ENCODE results near the gene STX12. TPM values are rescaled to one million over a fixed set of nuclear protein-coding genes. Genes with fewer than 3 reads are reported as not detected.

The STX12 gene
- total and polyA plus RNA-seq, 2 experiments from 2014 or later = 56.6 to 86.7 TPM

GRCh38 chr1:27726173-27727044 lies 46.6 kb upstream of the STX12 start:
- Histone ChIP-seq H4K20me1 (ENCODE audit: insufficient read depth) (no peaks in the 10 kb centered on the region), H3K36me3 (ENCODE audit: low read depth) (peaks cover 6% of the 10 kb centered on the region; the same call in 1 of the 2 replicates), H2AFZ (peak overlapping the region; percentile 85), H3K27me3 (replicated peaks; ENCODE audit: insufficient read depth) (no peaks in the 10 kb centered on the region), H3K27ac (peak overlapping the region; percentile 73), H3K79me2 (ENCODE audit: insufficient read depth) (peaks cover 13% of the 10 kb centered on the region), H3K9me3 (ENCODE audit: low read depth) (no peaks in the 10 kb centered on the region), H3K4me3 (peak overlapping the region; percentile 85), H3K4me1 (ENCODE audit: insufficient read depth) (peaks cover 9% of the 10 kb centered on the region; the same call in 1 of the 2 replicates), H3K9ac (peak overlapping the region; percentile 86), H3F3A (ENCODE audit: insufficient read depth) (peaks cover 11% of the 10 kb centered on the region; the same call in 1 of the 2 replicates), H3K9me2 (ENCODE audit: insufficient read depth) (no peaks in the 10 kb centered on the region), H3K4me2 (ENCODE audit: unreplicated experiment) (peak overlapping the region; percentile 91)
- no peak for TF ChIP-seq EZH2phosphoT487 (IDR thresholded peaks at IDR 0.05; ENCODE audit: insufficient read depth, low read depth)
- TF ChIP-seq EZH2 (IDR thresholded peaks at IDR 0.05; ENCODE audit: insufficient read depth, poor library complexity, severe bottlenecking) = no peak
- in situ Hi-C loops (cut with MboI) = no loop called here
- DNase-seq = peak; percentile 66
- 1 to 2% methylated on average over 21 to 33 of the region's 46 CpGs for WGBS, 2 experiments (ENCODE audit: low coverage in 1 of 2, low lambda C conversion rate in 2 of 2, missing lambda C conversion rate in 2 of 2)

DNA sequence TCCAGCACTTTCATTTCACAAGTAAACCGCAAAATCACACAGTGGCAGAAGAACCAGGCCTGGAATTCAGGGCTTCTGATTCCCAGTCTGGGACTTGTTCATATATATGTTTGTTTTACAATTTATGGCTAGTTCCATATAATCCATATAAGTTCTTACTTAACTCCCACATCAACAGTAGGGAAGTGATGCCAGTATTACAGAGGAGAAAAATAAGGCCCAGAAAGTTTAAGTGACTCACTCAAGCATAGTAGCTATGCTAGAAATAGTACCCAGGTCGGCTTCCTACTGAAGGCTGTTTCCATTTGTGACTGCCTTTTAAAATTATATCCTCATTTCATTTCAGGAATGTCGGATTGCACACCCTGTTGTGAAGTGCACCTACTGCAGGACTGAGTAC lies 45.9 kb upstream of the STX12 start:
- TF ChIP-seq EZH2phosphoT487 (IDR thresholded peaks at IDR 0.05; ENCODE audit: insufficient read depth, low read depth) (no peak), EZH2 (IDR thresholded peaks at IDR 0.05; ENCODE audit: insufficient read depth, poor library complexity, severe bottlenecking) (no peak)
- in situ Hi-C loops (cut with MboI) = no loop called here
- WGBS, 2 experiments (ENCODE audit: low coverage in 1 of 2, low lambda C conversion rate in 2 of 2, missing lambda C conversion rate in 2 of 2) = 57 to 66% methylated on average over 3 of the region's 3 CpGs

DNA sequence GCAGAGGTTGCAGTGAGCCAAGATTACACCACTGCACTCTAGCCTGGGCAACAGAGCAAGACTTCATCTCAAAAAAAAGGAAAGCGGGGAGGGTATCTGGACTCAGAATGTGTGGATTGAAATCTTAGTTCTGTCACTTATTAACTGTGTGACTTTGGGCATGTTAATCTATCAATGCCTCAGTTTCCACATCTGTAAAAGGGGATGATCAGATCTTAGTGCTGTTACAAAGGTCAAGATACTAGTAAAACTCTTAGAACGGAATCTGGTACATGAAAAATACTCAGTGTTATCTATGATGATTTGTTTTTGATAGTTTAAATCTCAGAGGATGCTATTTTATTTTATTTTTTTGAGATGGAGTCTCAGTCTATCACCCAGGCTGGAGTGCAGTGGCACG lies 36.8 kb upstream of the STX12 start:
- H3K9ac ChIP-seq = no peak overlapping the region
- H3K79me2 ChIP-seq (ENCODE audit: insufficient read depth) = no peaks in the 10 kb centered on the region

More for the DNA sequence above, 45.9 kb upstream of the STX12 start:
- peak; percentile 79 for DNase-seq
- Histone ChIP-seq H2AFZ (peak overlapping the region; percentile 85), H3K4me3 (peak overlapping the region; percentile 85), H3K27ac (peak overlapping the region; percentile 73), H3K4me2 (ENCODE audit: unreplicated experiment) (peak overlapping the region; percentile 91), H3K4me1 (ENCODE audit: insufficient read depth) (peaks cover 9% of the 10 kb centered on the region; the same call in 1 of the 2 replicates), H4K20me1 (ENCODE audit: insufficient read depth) (no peaks in the 10 kb centered on the region), H3K27me3 (replicated peaks; ENCODE audit: insufficient read depth) (no peaks in the 10 kb centered on the region), H3K9me3 (ENCODE audit: low read depth) (no peaks in the 10 kb centered on the region), H3F3A (ENCODE audit: insufficient read depth) (peaks cover 11% of the 10 kb centered on the region; the same call in 1 of the 2 replicates), H3K9ac (peak overlapping the region; percentile 86), H3K36me3 (ENCODE audit: low read depth) (peaks cover 9% of the 10 kb centered on the region; the same call in 1 of the 2 replicates), H3K9me2 (ENCODE audit: insufficient read depth) (no peaks in the 10 kb centered on the region), H3K79me2 (ENCODE audit: insufficient read depth) (peaks cover 13% of the 10 kb centered on the region)

DNA sequence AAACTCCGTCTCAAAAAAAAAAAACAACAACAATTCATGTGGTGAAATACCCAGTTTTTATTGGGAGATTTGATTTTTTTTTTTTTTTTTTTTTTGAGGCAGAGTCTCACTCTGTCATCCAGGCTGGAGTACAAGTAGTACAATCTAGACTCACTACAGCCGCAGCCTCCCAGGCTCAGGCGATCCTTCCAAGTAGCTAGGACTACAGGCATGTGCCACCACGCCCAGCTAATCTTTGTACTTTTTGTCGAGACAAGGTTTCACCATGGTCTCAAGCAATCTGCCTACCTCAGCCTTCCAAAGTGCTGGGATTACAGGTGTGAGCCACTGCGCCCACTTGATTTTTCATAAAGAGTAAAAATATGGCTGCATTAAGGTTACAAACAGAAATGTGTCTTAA lies 31.9 kb upstream of the STX12 start:
- Histone ChIP-seq H2AFZ (no peak overlapping the region), H3K79me2 (ENCODE audit: insufficient read depth) (no peaks in the 10 kb centered on the region), H3K4me2 (ENCODE audit: unreplicated experiment) (no peak overlapping the region), H3K4me1 (ENCODE audit: insufficient read depth) (no peaks in the 10 kb centered on the region), H3K9ac (no peak overlapping the region), H3K36me3 (ENCODE audit: low read depth) (peaks cover 20% of the 10 kb centered on the region; the same call in 1 of the 2 replicates), H3K4me3 (no peak overlapping the region), H4K20me1 (ENCODE audit: insufficient read depth) (no peaks in the 10 kb centered on the region), H3F3A (ENCODE audit: insufficient read depth) (no peaks in the 10 kb centered on the region), H3K27me3 (replicated peaks; ENCODE audit: insufficient read depth) (no peaks in the 10 kb centered on the region), H3K9me3 (ENCODE audit: low read depth) (no peaks in the 10 kb centered on the region), H3K27ac (no peak overlapping the region), H3K9me2 (ENCODE audit: insufficient read depth) (no peaks in the 10 kb centered on the region)
- in situ Hi-C loops (cut with MboI) = no loop called here
- WGBS, 2 experiments (ENCODE audit: low coverage in 1 of 2, low lambda C conversion rate in 2 of 2, missing lambda C conversion rate in 2 of 2) = 97 to 100% methylated on average over 6 of the region's 6 CpGs
- no peak for TF ChIP-seq EZH2phosphoT487 (IDR thresholded peaks at IDR 0.05; ENCODE audit: insufficient read depth, low read depth)
- no peak for TF ChIP-seq EZH2 (IDR thresholded peaks at IDR 0.05; ENCODE audit: insufficient read depth, poor library complexity, severe bottlenecking)
- no peak for DNase-seq

More for the DNA sequence above, 36.8 kb upstream of the STX12 start:
- no peaks in the 10 kb centered on the region for H3K27me3 ChIP-seq (replicated peaks; ENCODE audit: insufficient read depth)
- H2AFZ ChIP-seq = no peak overlapping the region
- H3K9me2 ChIP-seq (ENCODE audit: insufficient read depth) = no peaks in the 10 kb centered on the region
- no peaks in the 10 kb centered on the region for H3F3A ChIP-seq (ENCODE audit: insufficient read depth)
- in situ Hi-C loops (cut with MboI) = no loop called here
- H3K4me2 ChIP-seq (ENCODE audit: unreplicated experiment) = no peak overlapping the region
- H3K4me1 ChIP-seq (ENCODE audit: insufficient read depth) = no peaks in the 10 kb centered on the region
- H3K4me3 ChIP-seq = no peak overlapping the region
- no peaks in the 10 kb centered on the region for H4K20me1 ChIP-seq (ENCODE audit: insufficient read depth)
- H3K9me3 ChIP-seq (ENCODE audit: low read depth) = no peaks in the 10 kb centered on the region
- DNase-seq = no peak
- 95 to 100% methylated on average over 3 of the region's 3 CpGs for WGBS, 2 experiments (ENCODE audit: low coverage in 1 of 2, low lambda C conversion rate in 2 of 2, missing lambda C conversion rate in 2 of 2)
- H3K36me3 ChIP-seq (ENCODE audit: low read depth) = peaks cover 38% of the 10 kb centered on the region
- no peak overlapping the region for H3K27ac ChIP-seq
- TF ChIP-seq EZH2 (IDR thresholded peaks at IDR 0.05; ENCODE audit: insufficient read depth, poor library complexity, severe bottlenecking) (no peak), EZH2phosphoT487 (IDR thresholded peaks at IDR 0.05; ENCODE audit: insufficient read depth, low read depth) (no peak)
